GM21619 (cell line): ENCODE measurements around the gene AKIRIN2.

Source experiments
- ATAC-seq: cut with Tn5 transposase; IDR thresholded peaks from one replicate; pipeline ENCODE4 v1.9.1; 2021; ENCODE audit not compliant: unreplicated experiment

Gene AKIRIN2

DNA sequence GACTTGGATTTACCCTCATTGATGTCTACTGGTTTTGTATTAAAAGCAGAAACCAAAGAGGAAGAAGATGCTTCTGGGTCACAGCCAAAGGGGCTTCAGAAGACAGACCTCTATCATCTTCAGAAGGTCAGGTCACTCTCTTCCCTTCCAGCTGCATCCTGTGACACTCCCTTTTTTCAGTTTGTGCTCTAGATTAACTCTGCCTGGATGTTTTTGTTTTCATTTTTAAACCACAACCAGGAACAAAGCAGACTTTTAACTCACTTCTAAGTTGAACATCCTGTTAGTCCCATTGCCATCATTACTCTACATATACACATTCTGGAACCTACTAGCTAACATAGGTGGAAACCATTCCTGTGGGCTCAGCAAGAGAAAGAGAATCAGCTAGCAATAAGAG, 45.2 kb downstream of the AKIRIN2 start:
- peak; percentile 93 for ATAC-seq

DNA sequence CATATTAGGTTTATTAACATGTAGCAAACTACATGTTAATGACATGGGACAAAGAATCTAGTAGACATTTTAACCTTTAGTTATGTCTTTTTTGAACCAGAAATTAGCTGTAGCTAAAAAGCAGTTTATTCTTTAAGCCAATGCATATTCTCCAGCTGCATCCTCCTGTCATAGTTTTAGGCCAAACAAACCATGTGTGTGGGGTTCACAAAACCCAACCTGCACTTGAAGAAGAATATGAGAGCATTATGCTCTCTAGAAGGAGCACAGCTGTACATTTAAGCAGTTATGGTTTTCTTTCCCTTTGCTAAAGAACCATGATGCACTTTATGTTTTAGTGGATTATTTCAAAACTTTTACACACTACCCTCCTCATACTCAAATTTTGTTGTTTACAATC, 46.2 kb downstream of the AKIRIN2 start:
- ATAC-seq, result no peak

DNA sequence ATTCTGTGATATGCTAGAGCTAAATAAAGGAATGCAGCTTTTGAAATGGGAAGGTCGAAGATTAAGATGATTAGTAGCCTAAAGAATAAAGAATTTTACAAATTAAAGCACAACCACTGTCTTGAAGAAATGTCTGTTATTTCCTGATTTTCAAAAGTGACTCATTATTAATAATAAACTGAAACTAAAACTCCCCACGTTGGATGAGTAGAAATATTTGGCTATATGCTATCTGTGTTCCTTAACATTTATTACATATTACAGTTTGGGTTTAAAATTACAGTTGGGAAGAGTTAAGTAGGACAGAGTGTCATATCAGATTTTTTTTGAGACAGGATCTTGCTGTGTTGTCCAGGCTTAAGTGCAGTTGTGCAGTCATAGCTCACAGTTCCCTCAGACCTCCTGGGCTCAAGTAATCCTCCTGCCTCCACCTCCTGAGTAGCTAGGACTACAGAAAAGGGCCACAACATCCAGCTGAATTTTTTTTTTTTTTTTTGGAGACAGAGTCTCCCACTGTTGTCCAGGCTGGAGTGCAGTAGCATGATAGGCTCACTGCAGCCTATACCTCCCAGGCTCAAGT, 47.1 kb downstream of the AKIRIN2 start:
- no peak for ATAC-seq

DNA sequence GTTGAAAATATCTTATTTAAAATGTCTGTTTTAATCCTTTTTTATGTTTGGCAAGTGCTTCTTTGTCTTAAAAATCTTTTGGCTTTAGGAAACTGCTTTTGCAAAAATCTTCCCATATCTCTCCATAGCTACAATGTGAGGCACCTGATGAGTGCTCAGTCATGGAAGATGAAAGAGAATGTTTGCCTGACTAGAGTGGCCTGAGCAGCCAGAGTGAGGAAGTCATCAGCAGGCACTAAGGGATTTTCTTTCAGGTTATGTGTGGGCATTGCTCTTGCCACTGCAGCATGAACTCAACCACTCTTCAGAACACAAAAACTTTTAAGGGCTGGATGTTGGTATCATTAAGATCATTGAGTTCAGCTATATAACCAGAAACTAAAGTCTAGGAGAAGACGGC, 47.9 kb downstream of the AKIRIN2 start:
- ATAC-seq, result no peak

DNA sequence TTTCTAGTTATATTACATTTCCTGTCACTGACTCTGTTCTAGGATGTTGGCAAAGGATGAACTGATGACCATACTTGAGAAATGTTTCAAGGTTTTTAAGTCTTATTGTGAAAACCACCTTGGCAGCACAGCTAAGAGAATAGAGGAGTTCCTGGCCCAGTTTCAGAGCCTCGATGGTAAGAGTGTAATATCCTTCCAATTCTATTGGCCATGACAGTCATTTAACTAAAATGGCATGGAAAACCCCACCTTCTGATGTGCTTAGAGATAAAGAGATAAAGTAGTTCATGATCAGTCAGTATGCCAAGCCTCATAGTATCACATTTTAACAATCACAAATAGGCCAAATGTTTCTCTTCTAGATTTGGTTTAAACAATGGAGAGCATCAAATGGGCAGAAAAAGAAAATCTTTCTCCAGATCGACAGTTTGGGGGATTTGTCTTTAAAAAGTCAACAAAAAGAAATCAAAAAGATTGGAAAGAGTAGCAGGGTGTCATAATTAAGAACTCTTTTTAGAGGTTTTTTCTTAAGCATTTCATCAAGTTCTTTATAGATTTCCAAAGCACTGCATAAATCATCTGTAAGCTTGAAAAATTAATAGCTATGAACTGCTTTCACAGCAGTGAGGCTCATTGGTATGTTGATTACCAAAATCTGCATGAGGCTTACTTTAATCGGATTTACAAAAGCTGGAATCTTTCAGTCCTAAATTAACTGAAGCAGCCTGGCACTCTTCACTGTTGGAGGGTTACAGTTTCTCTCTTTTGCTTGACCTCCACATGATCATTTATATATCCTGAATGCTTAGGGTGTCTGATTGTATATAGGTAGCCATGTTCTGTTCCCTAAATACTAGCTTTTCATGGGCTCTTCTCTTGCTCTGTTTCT, 48.7 kb downstream of the AKIRIN2 start:
- ATAC-seq, result no peak

DNA sequence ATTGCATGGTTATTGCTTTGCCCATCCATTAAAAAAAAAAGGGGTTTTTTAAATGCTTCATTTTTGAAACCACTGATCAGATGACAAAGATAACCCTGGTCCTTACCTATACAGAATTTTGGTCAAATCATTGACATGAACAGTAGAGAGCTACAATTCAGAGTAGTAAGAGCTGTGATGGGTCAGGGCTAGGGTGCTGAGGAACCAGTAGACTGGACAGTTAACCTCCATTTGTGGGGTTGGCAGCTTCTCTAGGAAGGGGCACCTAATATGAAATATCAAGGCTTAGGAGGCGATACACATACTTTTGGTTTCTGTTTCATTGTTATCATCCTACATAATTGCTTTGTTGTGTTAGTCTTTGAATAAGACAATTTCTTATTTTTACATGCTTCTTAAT, 57.0 kb downstream of the AKIRIN2 start:
- peak; percentile 51 for ATAC-seq

DNA sequence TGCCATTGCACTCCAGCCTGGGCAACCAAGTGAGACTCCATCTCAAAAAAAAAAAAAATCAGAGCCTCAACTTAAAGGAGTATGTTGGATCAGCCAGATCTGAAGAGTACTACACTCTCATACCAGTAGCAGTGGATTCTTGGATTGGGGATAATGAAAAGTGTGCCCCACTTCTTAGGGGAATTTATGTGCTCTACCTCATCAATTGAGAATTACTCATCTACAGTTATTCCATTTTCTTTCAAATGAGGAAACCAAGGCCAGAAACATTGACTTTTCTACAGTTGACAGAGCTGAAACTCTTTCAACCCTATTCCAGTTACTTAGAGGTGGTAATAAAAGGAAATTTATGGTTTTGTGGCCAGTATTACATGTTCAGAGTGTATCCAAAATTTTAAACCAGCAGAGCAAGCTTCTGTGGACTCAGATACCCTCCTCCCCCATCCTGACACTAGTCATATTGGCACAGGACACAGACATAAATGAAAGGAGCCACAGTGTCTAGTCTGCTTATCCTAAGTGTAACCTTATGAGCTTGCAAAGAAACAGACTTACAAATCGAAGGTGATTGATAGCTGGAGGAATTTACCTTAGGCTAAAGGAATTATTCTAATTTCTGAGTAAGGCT, 60.9 kb downstream of the AKIRIN2 start:
- no peak for ATAC-seq

DNA sequence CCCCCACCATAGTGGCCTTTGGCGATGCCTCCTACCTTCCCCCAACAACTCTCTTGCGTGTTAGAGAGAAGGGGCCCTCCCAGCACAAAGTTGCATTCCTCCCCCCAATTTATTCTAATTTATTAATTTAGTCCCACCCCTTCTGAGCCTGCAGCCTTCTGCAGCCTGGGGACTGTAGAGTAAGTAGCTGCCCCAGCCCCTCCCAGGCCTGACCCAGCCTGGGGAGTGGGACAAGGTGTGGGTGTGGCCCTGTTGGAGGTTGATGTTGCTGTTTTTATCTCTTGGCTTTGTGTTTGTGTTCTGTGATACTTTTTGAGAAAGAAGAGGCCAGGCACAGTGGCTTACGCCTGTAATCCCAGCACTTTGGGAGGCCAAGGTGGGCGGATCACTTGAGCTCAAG, 62.7 kb downstream of the AKIRIN2 start:
- no peak for ATAC-seq

DNA sequence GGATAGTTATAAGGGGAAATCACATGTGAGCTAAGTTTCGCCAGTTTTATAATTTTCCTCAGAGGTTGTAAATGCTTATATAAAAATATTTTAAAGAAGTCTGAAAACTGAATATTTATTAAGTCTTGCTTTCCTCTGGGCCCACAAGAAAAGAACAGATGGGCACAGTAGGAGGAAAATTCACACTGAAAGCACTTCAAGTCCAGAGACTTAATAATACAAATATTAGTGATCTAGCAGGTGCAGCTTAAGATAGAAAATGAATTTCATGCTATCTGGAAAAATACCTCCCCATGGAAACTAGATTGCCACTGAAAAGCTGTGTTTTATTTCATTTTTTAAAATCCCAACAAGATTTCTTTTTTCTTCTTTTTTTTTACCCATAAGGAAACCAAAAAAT, 64.9 kb downstream of the AKIRIN2 start:
- no peak for ATAC-seq

DNA sequence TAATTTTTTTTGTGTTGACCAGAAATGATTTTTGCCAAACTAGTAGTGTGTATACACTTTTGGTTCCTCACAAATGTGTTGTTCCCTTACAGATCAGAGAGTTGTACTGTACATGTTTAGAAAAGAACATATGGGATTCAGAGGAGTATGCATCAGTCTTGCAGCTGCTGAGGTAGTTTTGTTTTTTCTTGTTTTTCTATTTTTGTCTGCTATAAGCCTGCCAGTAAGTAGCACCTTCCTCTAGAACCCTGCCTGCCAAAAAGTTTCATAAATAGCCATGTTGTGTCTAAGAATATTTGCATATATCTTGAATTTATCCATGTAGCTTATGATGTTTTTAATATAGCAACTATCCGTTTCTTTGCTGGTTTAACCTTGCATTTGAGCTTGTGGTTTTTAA, 65.7 kb downstream of the AKIRIN2 start:
- no peak for ATAC-seq

DNA sequence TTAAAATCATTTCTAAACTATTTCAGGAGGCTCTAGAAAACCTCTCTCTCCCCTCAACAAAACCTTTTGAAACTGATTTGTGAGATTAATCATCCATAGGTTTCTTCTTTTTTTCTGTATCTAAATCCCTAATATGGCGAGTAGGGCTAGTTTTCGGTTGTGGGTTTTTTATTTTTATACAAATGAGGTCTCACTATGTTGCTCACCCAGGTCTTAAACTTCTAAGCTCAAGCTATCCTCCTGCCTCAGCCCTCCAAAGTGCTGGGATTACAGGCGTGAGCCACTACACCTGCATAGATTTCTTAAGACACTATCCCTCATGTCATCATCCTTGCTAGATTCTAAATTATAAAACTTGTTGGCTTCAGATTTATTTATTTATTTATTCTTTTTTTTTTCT, 68.2 kb downstream of the AKIRIN2 start:
- ATAC-seq, result no peak

DNA sequence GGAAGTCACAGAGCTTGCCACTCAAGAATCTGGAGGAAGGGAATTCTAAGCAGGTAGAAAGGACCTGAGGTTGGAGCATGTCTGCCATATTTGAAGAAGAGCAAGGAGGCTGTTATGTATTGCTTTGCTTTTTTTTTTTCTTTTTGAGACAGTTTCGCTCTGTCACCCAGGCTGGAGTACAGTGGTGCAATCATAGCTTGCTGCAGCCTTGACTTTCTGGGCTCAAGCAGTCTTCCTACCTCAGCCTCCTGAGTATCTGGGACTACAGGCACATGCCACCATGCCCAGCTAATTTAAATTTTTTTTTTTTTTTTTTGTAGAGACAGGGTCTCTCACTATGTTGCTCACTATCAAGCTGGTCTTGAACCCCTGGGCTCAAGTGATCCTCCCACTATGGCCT, 71.3 kb downstream of the AKIRIN2 start:
- ATAC-seq, result no peak

DNA sequence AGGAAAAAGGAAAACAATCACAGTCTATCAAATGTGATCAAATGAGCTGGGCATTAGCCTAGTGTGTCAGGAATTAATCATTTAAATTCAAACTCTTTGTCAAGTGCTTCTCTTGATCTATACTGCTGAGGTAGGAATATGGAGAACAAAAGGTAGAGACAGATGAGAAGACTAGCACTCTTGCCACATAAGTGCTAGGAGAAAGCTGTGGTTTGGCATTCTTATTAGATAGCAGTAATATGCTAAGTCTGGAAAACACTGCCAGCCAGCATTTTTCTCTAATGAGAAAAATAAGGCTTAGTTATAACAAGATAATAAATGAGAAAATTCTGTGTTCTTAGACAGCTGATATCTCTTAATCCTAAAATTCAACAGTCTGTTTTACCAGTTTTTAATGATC, 73.2 kb downstream of the AKIRIN2 start:
- ATAC-seq, result no peak

DNA sequence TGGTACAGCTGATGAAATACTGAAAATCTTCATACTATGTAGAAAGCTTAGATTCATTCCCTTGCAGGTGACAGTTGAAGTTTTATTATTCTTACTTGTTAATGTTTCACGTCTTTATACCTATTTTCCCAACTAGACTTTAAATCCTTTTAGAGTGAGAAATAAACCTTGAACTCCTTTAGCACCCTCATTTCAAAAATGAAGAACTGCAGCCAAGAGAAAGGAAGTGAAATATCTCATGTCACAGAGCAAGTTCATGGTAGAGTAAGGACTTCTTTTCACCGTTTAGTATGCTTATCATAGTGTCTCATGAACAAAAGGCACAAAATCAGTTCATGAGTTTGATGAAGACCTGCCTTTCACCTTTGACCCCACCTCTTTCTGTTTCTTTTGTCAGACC, 73.6 kb downstream of the AKIRIN2 start:
- no peak for ATAC-seq
